Measurements from ENCODE around the gene CPNE5. TPM values are rescaled to one million over a fixed set of nuclear protein-coding genes. Genes with fewer than 3 reads are reported as not detected.

Gene CPNE5
- total and polyA plus RNA-seq, 9 of the 15 experiments (the other 6 are each of a cell fraction or from before 2014, with no cell fraction given), result 0.14 to 1.0 (median 0.46) TPM; not detected in 2

DNA sequence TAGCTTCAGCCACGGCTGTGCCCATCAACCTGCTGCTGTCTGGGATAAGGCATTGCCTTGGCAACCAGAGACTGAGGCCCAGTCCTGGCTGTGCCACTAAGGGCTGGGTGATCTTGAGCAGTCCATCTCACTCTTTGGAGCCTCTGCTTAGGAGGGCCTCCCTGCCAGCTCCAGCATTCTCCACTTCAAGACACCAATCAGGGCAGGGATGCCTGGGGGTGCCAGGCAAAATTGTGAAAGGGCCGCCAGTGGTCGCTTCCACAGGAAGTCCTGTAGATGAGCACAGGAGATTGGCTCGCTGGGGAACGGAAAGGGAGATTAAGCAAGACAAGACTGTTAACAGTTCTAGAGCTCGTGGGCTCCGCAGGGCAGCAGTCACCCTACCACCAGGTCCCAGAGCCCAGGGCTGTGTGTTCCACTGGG lies 141.8 kb downstream of the CPNE5 start, which contains the start of gene RAB44 (continued):
- TF ChIP-seq MAZ (CRISPR knock-in tag; conservative IDR thresholded peaks at IDR 0.05 in 1 of 2, IDR thresholded peaks at IDR 0.05 in 1 of 2) (peak in 1 of 2 experiments; percentile 16; a peak in 1 of 4 replicates), HMG20A (CRISPR knock-in tag; conservative IDR thresholded peaks at IDR 0.05) (no peak), GABPA (tag; conservative IDR thresholded peaks at IDR 0.05; ENCODE audit: low read depth) (0 out of 2 replicates have a peak, but pooled peaks have one; percentile 39), ZNF75A (CRISPR knock-in tag; IDR thresholded peaks at IDR 0.05) (0 out of 2 replicates have a peak, but pooled peaks have one; percentile 14), PRMT5 (CRISPR knock-in tag; IDR thresholded peaks at IDR 0.05) (no peak), SMARCE1 (IDR thresholded peaks at IDR 0.05) (no peak), CEBPB (tag; IDR thresholded peaks at IDR 0.05) (peak; percentile 28; the same call in 1 of the 2 replicates), PHF20 (IDR thresholded peaks at IDR 0.05; ENCODE audit: partially characterized antibody) (no peak), STAT5A (IDR thresholded peaks at IDR 0.05; ENCODE audit: borderline replicate concordance, low read length) (no peak)
- TF ChIP-seq, protein P1, sequence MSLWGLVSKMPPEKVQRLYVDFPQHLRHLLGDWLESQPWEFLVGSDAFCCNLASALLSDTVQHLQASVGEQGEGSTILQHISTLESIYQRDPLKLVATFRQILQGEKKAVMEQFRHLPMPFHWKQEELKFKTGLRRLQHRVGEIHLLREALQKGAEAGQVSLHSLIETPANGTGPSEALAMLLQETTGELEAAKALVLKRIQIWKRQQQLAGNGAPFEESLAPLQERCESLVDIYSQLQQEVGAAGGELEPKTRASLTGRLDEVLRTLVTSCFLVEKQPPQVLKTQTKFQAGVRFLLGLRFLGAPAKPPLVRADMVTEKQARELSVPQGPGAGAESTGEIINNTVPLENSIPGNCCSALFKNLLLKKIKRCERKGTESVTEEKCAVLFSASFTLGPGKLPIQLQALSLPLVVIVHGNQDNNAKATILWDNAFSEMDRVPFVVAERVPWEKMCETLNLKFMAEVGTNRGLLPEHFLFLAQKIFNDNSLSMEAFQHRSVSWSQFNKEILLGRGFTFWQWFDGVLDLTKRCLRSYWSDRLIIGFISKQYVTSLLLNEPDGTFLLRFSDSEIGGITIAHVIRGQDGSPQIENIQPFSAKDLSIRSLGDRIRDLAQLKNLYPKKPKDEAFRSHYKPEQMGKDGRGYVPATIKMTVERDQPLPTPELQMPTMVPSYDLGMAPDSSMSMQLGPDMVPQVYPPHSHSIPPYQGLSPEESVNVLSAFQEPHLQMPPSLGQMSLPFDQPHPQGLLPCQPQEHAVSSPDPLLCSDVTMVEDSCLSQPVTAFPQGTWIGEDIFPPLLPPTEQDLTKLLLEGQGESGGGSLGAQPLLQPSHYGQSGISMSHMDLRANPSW (CRISPR knock-in tag; IDR thresholded peaks at IDR 0.05), result no peak
